GM12892 (cell line): ENCODE results near the gene TNS4.

Source experiments
- DNase-seq: peaks from one replicate; pipeline ENCODE4 v3.0.0; 2011; ENCODE audit not compliant: insufficient read length
- FAIRE-seq: peaks from 2 replicates; lab custom pipeline; 2011; peaks lifted over from hg19 to GRCh38; lab: Jason Lieb, UNC
- POLR2A ChIP-seq: IDR thresholded peaks from 2 replicates; pipeline ENCODE4 v1.6.1; 2011; ENCODE audit warnings: low read depth, low read length, control low read depth
- POLR2AphosphoS5 ChIP-seq: IDR thresholded peaks from 2 replicates; pipeline ENCODE4 v1.6.1; 2011; ENCODE audit warnings: low read depth, low read length, control low read depth
- TAF1 ChIP-seq: IDR thresholded peaks from 2 replicates; pipeline ENCODE4 v1.6.1; 2011; ENCODE audit warnings: low read depth, mild to moderate bottlenecking, control low read depth, low read length, borderline replicate concordance

Gene TNS4

GRCh38 chr17:40470932-40471828 lies 30.2 kb downstream of the TNS4 start:
- TF ChIP-seq TAF1 (no peak), POLR2A (no peak), POLR2AphosphoS5 (no peak)
- DNase-seq (no peak), FAIRE-seq (no peak)

- DNase-seq (no peak), FAIRE-seq (no peak)
- TF ChIP-seq TAF1 (no peak), POLR2A (no peak), POLR2AphosphoS5 (no peak)
Measured at GRCh38 chr17:40469805-40470675, 31.4 kb downstream of the TNS4 start.

- no peak for TF ChIP-seq POLR2AphosphoS5
- TF ChIP-seq TAF1: no peak
- TF ChIP-seq POLR2A: no peak
- DNase-seq (no peak), FAIRE-seq (no peak)
Measured at GRCh38 chr17:40468560-40468959, 32.9 kb downstream of the TNS4 start.

- DNase-seq: no peak
- TF ChIP-seq TAF1 (no peak), POLR2AphosphoS5 (no peak), POLR2A (no peak)
- no peak for FAIRE-seq
Measured at GRCh38 chr17:40467281-40467867, 34.0 kb downstream of the TNS4 start.

- no peak for TF ChIP-seq TAF1
- TF ChIP-seq POLR2A: no peak
- no peak for TF ChIP-seq POLR2AphosphoS5
- DNase-seq: no peak
- FAIRE-seq: no peak
Measured at GRCh38 chr17:40466298-40466971, 35.0 kb downstream of the TNS4 start.

GRCh38 chr17:40464392-40464855 lies 37.0 kb downstream of the TNS4 start:
- DNase-seq (no peak), FAIRE-seq (no peak)
- TF ChIP-seq POLR2A: no peak
- no peak for TF ChIP-seq POLR2AphosphoS5
- TF ChIP-seq TAF1: no peak

GRCh38 chr17:40463122-40463550 lies 38.3 kb downstream of the TNS4 start:
- TF ChIP-seq POLR2A: no peak
- TF ChIP-seq POLR2AphosphoS5: no peak
- TF ChIP-seq TAF1: no peak
- DNase-seq (no peak), FAIRE-seq (no peak)

GRCh38 chr17:40462343-40463121 lies 38.9 kb downstream of the TNS4 start:
- no peak for TF ChIP-seq POLR2A
- TF ChIP-seq POLR2AphosphoS5: no peak
- TF ChIP-seq TAF1: no peak
- no peak for DNase-seq
- no peak for FAIRE-seq

GRCh38 chr17:40461732-40462342 lies 39.6 kb downstream of the TNS4 start:
- FAIRE-seq (no peak), DNase-seq (no peak)
- TF ChIP-seq POLR2A (no peak), POLR2AphosphoS5 (no peak), TAF1 (no peak)
